ENCODE results near the gene SFMBT2. TPM values are rescaled to one million over a fixed set of nuclear protein-coding genes. Genes with fewer than 3 reads are reported as not detected.
A peak's percentile ranks its signal among the peaks of the same experiment; 100 is the strongest.

The SFMBT2 gene
- total RNA-seq, 1 donor from 2014 or later, result 14.6 TPM

DNA sequence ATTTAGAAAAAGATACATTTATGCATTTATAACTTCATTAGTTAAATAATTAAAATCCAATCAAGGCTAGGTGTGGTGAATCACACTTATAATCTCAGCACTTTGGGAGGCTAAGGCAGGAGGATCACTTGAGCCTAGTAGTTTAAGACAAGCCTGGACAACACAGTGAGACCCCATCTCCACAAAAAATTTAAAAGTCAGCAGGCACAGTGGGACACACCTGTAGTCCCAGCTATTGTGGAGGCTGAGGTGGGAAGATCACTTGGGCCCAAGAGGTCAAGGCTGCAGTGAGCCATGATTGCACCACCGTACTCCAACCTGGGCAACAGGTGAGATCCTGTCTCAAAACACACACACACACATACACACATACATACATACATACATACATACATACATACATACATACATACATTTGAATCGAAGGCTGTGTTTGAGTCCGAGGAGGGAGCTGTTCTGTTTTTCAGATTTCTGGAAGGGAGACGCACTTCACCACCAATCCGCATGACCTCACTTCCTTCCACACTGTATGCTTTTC is 30.1 kb downstream of the SFMBT2 start:
- ATAC-seq, result no peak
- DNase-seq (ENCODE audit: low spot score), result no peak
- intact Hi-C loops (cut with DNase I), result no loop called here

- DNase-seq (ENCODE audit: low spot score) (no peak), ATAC-seq (no peak)
- intact Hi-C loops (cut with DNase I), result no loop called here
Measured at GRCh38 chr10:7378602-7379403, 32.0 kb downstream of the SFMBT2 start.

- DNase-seq (ENCODE audit: low spot score) (no peak), ATAC-seq (no peak)
- intact Hi-C loops (cut with DNase I), result no loop called here
Measured at GRCh38 chr10:7377614-7378248, 33.1 kb downstream of the SFMBT2 start.

DNA sequence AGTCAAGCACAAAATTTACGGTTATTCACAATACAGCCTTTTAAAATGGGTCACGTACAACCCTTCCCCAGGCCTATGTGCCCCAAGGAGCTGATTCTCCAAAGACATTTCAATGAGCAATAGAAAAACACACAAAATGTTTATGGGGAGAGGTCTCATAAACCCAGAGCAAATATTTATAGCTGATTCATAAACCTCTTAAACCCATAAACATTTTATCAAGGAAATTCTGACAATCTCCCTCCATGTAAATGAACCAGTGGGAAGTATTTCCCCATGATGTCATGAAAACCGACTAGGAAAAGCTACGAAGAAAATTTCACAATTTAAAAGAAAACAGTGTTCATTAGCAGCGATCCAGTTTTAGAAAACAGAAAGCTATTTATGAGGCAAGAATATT is 36.0 kb downstream of the SFMBT2 start:
- no peak for DNase-seq (ENCODE audit: low spot score)
- intact Hi-C loops (cut with DNase I), result no loop called here
- ATAC-seq, result peak; percentile 58

DNA sequence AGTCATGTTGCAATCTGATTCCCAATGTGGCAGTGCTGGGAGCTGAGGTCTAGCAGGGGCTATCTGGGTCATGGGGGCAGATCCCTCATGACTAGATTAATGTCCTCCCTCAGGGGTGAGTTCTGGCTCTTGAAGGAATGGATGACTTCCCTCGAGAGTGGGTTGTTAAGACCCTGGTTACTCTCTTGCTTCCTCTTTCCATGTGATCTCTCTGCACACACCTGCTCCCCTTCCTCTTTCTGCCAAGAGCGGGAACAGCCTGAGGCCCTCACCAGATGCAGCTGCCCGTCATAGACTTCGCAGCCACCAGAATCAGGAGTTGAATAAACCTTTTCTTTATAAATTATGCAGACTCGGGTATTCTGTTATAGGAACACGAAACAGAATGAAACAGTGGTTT is 37.8 kb downstream of the SFMBT2 start:
- ATAC-seq, result no peak
- DNase-seq (ENCODE audit: low spot score), result no peak
- intact Hi-C loops (cut with DNase I), result no loop called here

- ATAC-seq, result no peak
- no peak for DNase-seq (ENCODE audit: low spot score)
- intact Hi-C loops (cut with DNase I), result no loop called here
Measured at GRCh38 chr10:7372504-7372903, 38.3 kb downstream of the SFMBT2 start.

DNA sequence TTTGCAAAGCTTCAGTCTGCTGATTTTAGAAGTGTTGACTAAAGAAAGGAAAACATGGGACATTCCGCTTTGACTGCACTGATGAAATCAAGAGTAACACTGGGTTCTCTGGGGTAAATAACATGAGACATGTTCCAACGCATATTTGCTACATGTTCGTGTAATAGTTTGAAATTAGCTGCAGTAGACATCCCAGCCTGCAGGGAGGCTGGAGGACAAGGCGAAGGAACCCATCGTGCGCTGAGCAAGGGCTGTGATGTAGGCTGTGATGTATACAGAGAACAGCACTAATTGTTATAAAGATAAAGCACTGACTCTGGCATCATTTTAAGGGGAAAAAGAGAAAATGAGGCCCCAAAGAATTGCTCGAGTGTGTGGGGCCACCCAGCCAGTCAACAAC is 40.3 kb downstream of the SFMBT2 start:
- ATAC-seq (no peak), DNase-seq (ENCODE audit: low spot score) (no peak)
- intact Hi-C loops (cut with DNase I), result no loop called here

DNA sequence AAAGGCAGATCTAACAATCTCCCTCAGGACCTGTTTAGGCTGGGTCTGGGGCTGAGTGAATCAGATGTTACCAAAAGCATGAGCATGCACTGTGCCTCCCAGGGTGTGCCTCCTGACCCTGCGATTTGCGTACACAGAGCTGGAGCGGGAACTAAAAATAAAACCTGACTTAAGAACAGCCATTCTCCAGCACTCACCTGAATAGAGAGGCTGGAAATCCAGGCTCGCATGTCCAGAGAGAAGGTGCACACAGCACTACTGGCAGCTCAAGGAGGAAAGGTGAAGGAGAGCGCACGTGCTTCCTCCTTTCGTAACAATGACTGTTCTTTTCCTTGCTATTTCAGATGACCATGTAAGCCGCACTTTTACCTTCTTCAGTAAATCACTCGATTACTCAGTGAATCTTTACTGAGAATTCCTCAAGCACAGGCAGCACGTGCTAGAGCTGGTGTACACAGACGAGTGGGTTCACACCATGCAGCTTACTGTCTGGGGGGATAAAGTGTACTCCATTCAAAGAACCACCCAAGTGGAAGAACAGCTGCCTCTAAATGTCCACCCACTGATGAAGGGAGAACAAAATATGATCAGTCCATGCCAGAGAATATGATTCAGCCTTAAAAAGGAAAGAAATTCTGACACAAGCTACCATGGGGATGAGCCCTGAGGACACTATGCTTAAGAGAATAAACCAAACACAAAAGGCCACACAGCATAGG is 45.6 kb downstream of the SFMBT2 start:
- intact Hi-C loops (cut with DNase I), result no loop called here
- no peak for ATAC-seq
- no peak for DNase-seq (ENCODE audit: low spot score)

DNA sequence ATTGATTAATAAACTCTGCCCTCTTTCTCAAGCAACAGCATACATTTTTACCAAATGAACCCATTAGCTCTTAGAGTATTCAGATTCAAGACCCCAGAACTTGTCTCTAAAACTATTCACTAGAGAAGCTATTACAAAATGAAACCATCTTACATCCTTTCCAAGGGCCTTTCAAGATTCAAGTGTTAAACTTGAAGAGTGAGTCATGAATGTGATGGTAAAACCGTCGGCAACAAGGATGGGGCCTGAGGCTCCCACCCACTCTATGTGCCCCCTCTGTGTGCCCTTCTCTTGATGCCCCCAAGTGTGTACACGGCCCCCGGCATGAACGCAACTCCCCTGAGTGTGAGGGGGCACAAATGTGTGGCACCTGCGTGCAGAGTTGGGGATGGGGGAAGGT is 46.4 kb downstream of the SFMBT2 start:
- DNase-seq (ENCODE audit: low spot score) (no peak), ATAC-seq (no peak)
- intact Hi-C loops (cut with DNase I), result no loop called here

DNA sequence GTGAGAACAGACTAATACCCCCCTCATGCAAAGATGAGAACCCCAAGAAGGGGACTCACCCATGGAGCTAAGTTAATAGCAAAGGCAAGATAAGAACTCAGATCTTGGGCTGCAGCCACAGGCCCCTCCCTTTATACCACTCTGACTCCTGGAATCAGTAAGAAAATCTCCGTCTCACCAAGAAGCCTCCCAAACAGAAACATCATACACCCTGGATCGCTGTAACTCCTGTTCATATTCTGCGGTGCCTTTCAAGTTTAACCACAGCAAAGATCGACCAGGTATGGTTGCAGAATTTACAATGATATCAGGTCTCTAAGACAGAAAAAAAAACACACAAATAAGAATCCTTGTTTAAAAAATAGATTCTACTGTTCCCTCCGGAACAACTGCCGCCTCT is 47.1 kb downstream of the SFMBT2 start:
- DNase-seq (ENCODE audit: low spot score) (no peak), ATAC-seq (no peak)
- intact Hi-C loops (cut with DNase I), result no loop called here

DNA sequence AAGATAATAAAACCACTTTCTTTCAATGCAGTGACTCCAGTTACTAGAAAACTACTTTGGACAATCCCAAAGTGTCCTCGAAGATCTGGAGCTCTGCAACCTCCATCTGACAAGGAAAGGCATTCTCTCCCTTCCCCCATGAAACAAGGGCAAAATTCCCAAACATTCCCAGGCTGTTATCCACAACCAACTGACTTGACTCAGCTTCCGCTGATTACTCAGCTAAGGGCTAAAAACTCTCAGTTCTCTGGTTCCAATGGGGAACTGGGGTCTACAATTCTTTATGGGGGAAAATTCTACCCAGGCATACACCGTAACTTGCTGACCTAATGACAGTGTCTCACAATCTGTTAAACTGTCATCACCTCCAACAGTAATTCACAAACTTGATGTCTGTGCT is 48.4 kb downstream of the SFMBT2 start:
- DNase-seq (ENCODE audit: low spot score) (no peak), ATAC-seq (no peak)
- intact Hi-C loops (cut with DNase I), result no loop called here

- ATAC-seq (no peak), DNase-seq (ENCODE audit: low spot score) (no peak)
- intact Hi-C loops (cut with DNase I), result no loop called here
Measured at GRCh38 chr10:7361316-7361715, 49.5 kb downstream of the SFMBT2 start.

- DNase-seq (ENCODE audit: low spot score) (no peak), ATAC-seq (no peak)
- intact Hi-C loops (cut with DNase I), result no loop called here
Measured at GRCh38 chr10:7359954-7360353, 50.9 kb downstream of the SFMBT2 start.

GRCh38 chr10:7359356-7359755 is 51.5 kb downstream of the SFMBT2 start:
- no peak for DNase-seq (ENCODE audit: low spot score)
- no peak for ATAC-seq
- intact Hi-C loops (cut with DNase I), result no loop called here

GRCh38 chr10:7357193-7357592 is 53.6 kb downstream of the SFMBT2 start:
- ATAC-seq (no peak), DNase-seq (ENCODE audit: low spot score) (no peak)
- intact Hi-C loops (cut with DNase I), result no loop called here

DNA sequence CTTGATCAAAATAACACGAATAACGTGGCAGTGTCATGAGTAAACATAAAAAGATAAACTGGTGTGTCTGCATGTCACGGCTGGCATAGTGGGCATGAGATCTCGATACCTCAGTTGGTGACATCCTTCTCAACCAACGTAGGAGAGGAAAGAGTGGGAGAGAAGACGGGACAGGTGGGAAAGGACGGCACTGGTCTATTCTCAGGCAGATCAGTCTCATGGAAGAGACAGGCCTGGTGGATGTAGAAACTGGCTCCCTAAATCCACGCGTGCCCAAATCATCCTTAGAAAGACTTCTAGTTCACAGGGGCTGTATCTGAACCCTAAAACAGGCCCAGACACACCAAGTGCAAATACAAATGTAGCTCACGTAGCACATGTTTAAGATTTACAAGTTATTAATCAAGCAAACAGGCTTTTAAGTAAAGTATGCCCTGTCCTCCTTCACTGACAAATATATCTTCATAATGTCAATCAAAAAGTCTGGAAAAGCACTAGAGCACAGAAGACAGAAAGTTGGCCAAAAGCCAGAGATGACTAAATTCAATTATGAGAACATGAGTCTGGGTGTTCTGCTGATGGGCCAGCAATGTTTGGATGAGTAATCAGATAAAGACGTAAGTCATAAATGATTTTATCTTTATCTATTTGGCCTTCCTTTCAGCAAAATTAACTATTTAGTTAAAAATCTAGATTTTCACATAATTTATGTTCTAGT is 56.3 kb downstream of the SFMBT2 start:
- DNase-seq (ENCODE audit: low spot score), result no peak
- intact Hi-C loops (cut with DNase I), result no loop called here
- no peak for ATAC-seq

DNA sequence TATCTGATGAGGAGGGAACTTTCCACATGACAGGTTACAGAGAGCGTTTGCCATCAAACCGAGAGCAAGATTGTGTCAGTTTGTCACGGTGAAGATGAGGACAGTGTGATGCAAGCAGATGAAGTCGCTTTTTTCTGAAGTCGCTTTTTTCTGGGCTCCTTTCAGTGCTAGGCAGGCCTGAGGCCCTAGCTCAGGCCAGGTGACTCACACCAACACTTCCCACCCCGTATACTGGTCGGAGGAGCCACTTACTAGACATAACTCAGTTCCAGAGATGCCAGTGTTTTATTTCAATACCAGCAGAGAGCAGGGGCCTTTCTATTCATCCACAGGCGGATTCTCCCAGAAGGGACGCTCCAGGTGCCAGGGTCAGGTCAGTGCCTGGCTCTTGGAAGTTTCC is 58.9 kb downstream of the SFMBT2 start:
- DNase-seq (ENCODE audit: low spot score) (no peak), ATAC-seq (no peak)
- intact Hi-C loops (cut with DNase I), result no loop called here

- no peak for DNase-seq (ENCODE audit: low spot score)
- intact Hi-C loops (cut with DNase I), result no loop called here
- ATAC-seq, result no peak
Measured at GRCh38 chr10:7350541-7351195, 60.2 kb downstream of the SFMBT2 start.

DNA sequence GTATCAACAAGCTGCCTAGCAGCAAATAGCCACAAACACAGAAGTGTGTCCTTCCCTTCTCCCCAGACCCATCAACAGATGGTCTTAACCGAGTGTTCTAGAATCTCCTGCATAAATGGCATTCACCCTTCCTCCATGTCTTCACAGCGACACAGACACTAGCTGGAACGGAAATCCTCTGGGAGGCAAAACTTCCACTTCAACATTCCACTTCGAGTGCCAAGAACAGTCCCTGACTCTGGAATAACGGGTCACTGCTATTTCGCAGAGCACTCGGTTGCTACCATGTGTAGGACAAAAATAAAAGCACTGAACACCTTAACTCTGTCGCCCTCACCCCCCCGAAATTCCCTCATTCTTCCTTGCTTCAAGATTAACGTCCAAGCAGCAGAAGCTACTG is 65.1 kb downstream of the SFMBT2 start:
- no peak for ATAC-seq
- DNase-seq (ENCODE audit: low spot score), result no peak
- intact Hi-C loops (cut with DNase I), result no loop called here

Data from sciatic nerve (tissue), 2 donors.